D721Med (cell line): ENCODE measurements around the gene TFEC.

ENCODE experiments used
- DNase-seq: peaks from one replicate; pipeline ENCODE4 v3.0.0; 2011; ENCODE audit warnings: low spot score; ENCODE audit not compliant: insufficient read length
- FAIRE-seq: peaks from 2 replicates; lab custom pipeline; 2011; peaks lifted over from hg19 to GRCh38; lab: Jason Lieb, UNC
- TF ChIP-seq, protein P1 (sequence below): IDR thresholded peaks from 2 replicates; pipeline ENCODE4 v1.5.1; 2012; ENCODE audit warnings: mild to moderate bottlenecking, control low read depth; ENCODE audit not compliant: insufficient read depth; ENCODE audit errors: missing control alignments

TFEC gene

DNA sequence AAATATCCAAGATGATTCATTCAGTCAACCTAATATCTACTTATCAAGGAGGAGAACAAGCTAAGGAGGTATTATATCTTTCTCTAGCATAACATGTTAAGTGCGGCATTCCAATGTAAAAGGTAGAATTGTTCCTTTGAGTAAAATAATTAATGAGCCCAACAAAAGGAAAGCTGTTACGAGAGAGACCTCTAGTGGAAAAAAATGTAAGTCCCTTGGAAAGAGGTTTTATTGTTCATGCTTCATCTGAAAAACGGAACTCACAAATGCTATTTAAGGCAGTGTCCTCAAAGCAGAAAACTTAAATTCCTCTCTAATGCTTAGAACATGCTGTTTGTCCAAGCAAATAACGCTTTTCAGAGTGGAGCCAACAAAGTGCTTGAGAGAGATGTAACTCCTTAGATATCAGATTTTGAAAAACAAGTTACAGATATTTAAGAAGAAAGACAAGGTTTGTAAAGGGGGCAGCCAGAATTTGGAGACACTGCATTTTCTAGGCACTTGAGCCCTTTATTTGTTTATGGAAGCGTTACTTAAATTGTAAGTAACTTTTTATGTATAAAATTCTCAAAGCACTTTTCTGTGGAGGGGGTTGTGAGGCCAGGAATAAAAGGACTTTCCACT, 119.9 kb downstream of the TFEC start:
- DNase-seq (no peak), FAIRE-seq (no peak)
- TF ChIP-seq, protein P1, sequence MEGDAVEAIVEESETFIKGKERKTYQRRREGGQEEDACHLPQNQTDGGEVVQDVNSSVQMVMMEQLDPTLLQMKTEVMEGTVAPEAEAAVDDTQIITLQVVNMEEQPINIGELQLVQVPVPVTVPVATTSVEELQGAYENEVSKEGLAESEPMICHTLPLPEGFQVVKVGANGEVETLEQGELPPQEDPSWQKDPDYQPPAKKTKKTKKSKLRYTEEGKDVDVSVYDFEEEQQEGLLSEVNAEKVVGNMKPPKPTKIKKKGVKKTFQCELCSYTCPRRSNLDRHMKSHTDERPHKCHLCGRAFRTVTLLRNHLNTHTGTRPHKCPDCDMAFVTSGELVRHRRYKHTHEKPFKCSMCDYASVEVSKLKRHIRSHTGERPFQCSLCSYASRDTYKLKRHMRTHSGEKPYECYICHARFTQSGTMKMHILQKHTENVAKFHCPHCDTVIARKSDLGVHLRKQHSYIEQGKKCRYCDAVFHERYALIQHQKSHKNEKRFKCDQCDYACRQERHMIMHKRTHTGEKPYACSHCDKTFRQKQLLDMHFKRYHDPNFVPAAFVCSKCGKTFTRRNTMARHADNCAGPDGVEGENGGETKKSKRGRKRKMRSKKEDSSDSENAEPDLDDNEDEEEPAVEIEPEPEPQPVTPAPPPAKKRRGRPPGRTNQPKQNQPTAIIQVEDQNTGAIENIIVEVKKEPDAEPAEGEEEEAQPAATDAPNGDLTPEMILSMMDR: peak; percentile 73

DNA sequence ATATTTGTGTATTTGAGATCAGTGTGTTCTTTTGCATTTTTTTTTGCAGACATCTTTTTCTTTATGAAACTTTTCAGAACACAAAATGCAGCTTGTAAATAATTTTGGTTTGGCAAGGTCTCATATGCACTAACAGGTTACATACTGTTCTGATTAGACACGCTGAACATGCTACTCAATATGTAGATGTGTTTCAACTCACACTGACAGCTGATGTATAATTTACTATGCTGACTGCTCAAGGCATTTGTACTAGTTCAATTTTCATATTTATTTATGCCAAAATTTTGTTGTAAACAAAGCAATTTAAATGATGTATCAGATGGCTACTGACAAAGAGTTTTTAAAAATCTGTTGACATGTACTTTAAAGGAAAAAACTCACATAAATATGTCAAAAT, 123.8 kb downstream of the TFEC start:
- TF ChIP-seq, protein P1: no peak
- DNase-seq (no peak), FAIRE-seq (no peak)

DNA sequence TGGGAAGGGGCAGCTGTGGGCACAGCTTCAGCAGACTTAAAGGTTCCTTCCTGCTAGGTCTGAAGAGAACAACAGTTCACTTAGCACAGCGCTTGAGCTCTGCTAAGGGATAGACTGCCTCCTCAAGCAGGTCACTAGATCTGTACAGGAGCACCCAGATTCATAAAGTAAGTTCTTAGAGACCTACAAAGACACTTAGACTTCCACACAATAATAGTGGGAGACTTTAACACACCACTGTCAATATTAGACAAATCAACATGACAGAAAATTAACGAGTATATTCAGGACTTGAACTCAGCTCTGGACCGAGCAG, 140.9 kb downstream of the TFEC start:
- TF ChIP-seq, protein P1: no peak
- FAIRE-seq (no peak), DNase-seq (no peak)

DNA sequence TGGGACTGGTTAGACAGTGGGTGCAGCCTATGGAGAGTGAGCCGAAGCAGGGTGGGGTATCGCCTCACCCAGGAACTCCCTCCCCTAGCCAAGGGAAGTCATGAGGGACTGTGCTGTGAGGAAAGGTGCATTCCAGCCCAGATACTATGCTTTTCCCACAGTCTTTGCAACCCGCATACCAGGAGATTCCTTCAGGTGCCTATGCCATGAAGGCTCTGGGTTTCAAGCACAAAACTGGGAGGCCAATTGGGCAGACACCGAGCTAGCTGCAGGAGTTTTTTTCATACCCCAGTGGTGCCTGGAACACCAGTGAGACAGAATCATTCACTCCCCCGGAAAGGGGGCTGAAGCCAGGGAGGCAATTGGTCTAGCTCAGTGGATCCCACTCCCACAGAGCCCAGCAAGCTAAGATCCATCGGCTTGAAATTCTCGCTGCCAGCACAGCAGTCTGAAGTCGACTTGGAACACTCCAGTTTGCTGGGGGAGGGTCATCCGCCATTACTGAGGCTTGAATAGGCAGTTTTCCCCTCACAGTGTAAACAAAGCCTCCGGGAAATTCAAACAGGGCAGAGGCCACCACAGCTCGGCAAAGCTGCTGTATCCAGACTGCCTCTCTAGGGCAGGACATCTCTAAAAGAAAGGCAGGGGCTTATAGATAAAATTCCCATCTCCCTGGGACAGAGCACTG, 141.4 kb downstream of the TFEC start:
- FAIRE-seq (no peak), DNase-seq (no peak)
- TF ChIP-seq, protein P1: no peak

DNA sequence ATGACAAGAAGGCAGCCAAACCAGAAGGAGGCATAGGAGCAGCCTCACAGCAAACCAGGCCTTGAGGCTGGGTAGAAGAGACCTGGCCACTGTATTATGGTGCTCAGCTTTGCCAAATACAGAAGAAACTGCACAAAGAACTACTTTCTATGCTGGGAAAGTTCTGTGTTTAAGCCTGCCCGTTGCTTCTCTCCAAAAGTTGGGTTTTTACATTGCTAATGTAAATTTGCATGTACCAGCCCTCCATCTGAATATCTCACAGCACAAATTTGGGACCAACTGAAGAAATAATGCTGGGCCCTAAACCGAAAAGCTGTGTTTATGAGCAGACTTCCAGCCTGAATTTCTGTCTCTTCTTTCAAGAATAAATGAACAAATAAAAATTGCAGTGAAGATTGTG, 145.0 kb downstream of the TFEC start:
- no peak for FAIRE-seq

More for the DNA sequence above, 145.0 kb downstream of the TFEC start:
- TF ChIP-seq, protein P1: no peak
- no peak for DNase-seq
